CD4-positive, alpha-beta T cell treated with Interleukin-4 for 1 hour (primary cell): Measurements from ENCODE around the gene GAMT.

Experiments
- DNase-seq, 2 donors: peaks; one replicate each; pipeline ENCODE4 v3.0.0-alpha.2; 2020 to 2022

GAMT gene

DNA sequence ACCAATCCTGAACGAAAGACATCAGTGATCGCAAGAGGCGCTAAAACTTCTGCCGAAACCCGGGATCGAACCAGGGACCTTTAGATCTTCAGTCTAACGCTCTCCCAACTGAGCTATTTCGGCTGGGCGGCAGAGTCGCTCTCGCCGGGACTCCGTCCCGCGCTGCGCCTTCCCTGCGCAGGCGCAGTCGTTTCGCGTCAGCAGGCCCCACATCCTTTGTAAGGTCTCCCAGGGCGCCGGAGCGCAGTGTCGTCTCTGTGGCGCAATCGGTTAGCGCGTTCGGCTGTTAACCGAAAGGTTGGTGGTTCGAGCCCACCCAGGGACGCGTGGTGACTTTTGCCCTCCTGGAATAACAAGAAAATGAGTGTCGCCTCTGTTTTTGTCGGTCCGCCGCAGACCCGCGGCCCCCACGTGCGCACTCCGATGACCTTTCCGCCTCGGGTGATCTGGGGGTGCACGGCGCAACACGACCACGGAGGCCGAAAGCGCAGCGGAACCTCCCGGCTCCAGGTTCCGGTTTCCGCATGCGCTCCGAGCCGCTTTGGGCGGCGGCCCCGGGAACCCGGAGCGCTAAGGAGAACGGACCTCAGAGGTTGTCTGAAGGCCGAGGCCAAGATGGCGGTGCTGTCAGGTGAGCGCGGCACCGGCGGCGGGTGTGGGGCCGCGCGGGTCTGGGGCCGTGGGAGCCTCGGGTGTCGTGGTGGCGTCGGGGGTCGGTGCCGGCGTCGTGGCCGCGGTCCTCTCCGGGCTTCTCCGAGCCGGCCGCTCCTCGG is 17.8 kb downstream of the GAMT start, which contains the start of gene NDUFS7:
Gene NDUFS7, plus strand, starts transcription at position 596 of the 773 bp plus-strand sequence. Its CDS starts 20 bp downstream, at position 616.
- peak; percentile 95 to 96 for DNase-seq

GRCh38 chr19:1383017-1383311 is 18.4 kb downstream of the GAMT start:
- no peak for DNase-seq

GRCh38 chr19:1382250-1382649 is 19.1 kb downstream of the GAMT start:
- DNase-seq = no peak

- no peak for DNase-seq
These were observed 21.3 kb downstream of the GAMT start for GRCh38 chr19:1379961-1380489.

GRCh38 chr19:1379126-1379905 is 22.0 kb downstream of the GAMT start:
- no peak for DNase-seq

- no peak for DNase-seq
These were observed 23.2 kb downstream of the GAMT start for GRCh38 chr19:1377965-1378785.

DNA sequence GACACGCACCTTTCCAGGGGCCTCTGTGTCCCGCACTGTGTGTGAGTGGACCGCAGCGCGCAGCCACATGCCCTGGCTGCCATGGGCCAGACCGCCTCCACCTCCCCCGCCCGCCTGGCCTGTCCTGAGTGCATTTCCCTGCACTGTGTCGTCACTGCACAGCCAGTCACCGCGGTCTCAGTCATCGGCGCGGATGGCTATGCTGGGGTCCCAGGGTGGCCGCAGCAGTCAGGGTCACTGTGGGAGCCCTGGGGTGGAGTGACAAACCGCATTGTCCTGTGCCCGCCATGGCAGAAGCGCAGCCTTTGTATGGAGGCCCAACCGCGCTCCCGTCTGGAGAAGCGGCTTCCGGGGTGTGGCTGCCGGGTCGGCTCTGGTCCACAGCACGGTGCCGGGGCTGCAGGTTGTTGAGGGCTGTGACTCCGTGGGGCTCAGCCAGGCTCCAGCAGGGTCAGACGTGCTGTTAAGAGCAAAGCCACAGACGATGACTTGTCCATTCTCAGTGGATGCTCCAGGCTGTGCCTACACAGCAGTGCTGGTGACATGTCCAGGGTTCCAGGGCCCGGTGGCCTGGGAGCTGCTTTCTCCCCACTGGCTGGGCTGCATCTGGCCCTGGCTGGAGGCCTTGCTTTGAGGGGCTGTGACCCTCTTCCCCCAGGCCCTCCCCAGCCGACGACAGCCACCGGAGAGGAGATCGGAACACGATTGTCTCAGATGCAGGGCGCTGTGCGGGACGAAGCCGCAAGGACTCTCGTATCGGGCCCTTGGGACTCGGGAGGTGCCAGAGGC is 24.0 kb downstream of the GAMT start:
- no peak for DNase-seq

- no peak for DNase-seq
These were observed 24.9 kb downstream of the GAMT start for GRCh38 chr19:1376415-1376805.

GRCh38 chr19:1374250-1374577 is 27.1 kb downstream of the GAMT start:
- no peak for DNase-seq

- no peak for DNase-seq
These were observed 27.6 kb downstream of the GAMT start for GRCh38 chr19:1373534-1374249.

DNA sequence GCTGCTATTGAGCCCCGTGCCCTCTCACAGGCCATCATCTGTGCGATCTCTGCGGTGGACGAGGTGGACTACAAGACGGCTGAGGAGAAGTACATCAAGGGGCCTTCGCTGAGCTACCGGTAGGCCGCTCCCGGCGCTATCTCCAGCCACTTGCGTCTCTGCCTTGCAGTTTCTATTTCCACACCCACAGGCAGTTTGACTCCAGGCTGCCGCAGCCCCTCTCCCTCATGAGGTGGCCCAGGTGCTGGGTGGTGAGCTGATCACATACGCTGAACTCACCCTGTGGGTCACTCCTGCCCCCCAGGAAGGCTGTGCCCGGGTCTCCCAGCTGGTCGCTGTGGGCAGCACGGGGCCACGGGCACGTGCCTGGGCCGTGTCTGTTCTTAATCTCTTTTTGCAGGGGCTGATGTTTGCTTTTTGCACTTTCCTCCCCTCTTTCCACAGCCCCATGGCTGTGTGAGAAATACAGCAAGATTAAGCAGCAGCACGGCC is 28.3 kb downstream of the GAMT start:
- DNase-seq = no peak

DNA sequence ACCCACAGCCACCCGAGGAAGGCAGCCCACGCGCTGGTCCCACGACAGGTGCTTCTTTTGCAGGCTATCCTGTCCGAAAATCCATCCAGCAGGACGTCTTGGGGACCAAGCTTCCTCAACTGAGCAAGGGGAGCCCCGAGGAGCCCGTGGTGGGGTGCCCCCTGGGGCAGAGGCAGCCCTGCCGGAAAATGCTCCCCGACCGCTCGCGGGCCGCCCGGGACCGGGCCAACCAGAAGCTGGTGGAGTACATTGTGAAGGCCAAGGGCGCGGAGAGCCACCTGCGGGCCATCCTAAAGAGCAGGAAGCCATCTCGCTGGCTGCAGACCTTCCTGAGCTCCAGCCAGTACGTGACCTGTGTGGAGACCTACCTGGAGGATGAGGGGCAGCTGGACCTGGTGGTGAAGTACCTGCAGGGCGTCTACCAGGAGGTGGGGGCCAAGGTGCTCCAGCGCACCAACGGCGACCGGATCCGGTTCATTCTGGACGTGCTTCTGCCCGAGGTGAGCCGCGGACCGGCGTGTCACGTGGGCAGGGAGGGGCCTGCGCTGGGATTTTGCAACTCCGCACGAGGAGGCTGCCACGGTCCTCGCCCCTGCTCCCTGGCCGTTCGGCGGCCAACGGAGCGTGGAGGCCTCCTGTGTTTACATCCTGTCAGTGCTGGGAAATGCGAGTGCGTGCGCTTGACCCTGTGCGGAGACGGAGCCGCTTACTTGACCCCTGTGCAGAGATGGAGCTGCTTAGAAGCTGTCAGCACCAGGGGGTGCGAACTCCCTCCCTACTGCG is 30.6 kb downstream of the GAMT start:
- DNase-seq = no peak

DNA sequence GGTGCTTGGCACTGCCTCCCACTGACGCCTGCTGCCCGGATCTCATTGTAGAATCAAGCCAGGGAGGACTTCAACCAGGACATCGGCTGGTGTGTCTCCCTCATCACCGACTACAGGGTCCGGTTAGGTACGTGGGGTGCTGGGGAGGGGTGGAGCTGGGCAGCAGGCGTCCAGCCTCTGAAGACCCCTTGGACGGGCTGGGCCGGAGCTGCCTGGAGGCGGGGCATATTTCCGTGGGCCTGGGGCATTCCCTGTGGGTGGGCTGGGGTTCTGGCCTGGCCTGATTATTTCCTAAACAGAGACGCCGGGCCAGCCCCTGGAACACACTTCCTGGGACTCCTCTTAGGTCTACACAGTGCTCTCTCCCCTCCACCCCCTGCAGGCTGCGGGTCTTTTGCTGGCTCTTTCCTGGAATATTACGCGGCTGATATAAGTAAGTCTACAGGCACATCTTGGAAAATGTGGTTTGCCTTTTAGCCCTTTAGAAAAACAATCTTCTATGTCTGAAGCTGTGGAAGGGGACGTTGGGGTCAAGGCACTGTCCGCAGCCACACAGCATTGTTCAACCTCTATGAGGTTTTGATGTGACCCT is 32.0 kb downstream of the GAMT start:
- DNase-seq = no peak

DNA sequence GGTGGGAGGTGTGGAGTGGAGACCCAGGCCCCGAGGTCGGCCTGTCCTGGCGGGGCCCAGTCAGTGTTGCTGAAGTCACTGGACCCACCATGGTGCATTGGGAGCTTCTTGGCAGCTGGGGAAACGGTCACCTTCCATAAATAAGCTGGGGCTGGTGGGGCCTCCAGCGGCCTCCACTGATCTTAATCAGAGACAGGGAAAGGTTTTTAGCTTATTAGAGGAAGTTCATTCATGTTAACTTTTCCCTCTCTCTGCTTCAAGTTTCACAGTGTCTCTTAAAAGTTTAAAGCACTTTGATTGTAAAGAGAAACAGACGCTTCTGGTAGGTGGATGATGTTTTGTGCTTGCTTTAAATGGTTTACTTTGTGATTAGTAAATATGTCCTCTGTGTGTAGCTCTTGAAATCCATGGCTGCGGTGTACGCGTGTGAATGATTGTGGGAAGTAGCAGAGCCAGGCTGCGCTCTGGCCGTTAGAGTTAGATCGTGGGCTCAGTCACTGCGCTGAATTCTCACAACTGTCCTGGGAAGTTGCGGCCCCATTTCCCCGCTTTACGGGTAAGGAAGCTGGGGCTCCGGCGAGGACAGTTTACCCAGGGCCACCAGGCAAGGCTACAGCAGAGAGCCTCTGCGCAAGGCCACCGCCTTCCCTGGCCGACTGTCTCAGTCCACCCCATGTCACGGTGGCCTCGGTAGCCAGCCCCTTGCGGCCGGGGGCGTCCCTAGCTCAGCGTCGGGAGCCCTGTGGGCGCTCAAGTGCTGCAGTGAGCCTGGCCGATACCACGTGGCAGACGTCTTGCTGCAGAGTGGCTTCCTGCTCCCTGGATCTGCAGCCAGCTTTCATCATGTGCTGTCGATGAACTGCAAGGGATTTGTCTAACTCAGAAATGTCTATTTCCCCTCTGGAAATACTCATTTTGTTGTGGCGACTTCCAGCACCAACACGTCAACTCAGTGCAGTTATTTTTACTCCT is 34.2 kb downstream of the GAMT start:
- DNase-seq = no peak

- DNase-seq = no peak
These were observed 35.0 kb downstream of the GAMT start for GRCh38 chr19:1366296-1366695.

DNA sequence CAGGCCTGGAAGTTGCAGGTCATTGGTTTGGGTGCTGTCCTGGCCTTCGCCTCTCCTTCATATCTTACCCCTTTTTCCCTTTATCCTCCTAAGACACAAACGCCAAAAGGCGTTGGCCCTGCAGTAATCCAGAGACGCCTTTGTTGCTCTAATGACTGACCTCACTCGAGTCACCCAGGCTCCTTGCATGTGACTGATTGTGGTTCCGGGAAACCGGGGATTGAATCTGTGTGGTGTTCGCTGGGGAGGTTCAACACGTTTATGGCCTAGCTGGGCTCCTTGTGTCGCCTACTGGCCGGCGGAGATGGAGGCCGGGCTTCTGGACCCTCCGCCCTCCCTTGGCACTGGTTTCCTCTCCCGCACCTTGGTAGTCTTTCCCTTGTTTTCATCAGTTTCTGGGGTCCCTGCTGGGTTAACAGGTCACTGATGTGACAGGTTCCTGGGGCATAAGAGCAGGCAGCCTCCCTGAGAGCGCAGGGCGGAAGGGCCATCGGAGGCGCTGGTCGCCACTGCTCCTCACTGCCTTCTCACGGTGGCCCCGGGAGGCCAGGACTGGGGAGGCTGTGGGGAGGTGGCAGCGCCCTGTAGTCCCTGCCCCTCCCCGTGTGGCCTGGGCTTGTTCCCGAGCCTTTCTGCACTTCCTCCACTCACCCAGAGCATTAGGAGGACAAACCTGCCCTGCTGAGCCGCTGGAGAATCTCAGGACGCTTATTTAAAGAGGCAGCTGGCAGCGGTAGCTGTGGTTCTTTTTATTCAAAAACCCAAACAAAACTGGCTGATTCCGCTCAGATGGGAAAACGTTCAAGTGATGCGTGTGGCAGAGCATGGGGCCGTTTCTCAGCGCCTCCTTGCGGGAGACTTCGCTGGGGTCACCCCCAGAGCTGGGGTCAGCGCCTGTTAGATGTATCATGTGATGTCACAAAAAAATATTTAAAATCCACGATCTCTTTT is 35.7 kb downstream of the GAMT start:
- DNase-seq = no peak

GRCh38 chr19:1364070-1364704 is 37.2 kb downstream of the GAMT start:
- no peak for DNase-seq
